Effector memory CD8-positive, alpha-beta T cell (primary cell): ENCODE data around the gene ADSS1.

Experiments used
- ATAC-seq: fragments of 150-1000 bp; cut with Tn5 transposase; replicated peaks from 2 replicates; pipeline ENCODE4 v1.10.0; 2021; ENCODE audit warnings: mild to moderate bottlenecking, moderate library complexity
- DNase-seq, 3 experiments: peaks; one replicate each; pipeline ENCODE4 v3.0.0; 2021
- H3K27ac Mint-ChIP-seq, 2 donors: one replicate each; pipeline ENCODE4 v1.8.0; 2022; ENCODE audit warnings: mild to moderate bottlenecking in 2 of 2, mixed read lengths in 2 of 2, moderate library complexity in 2 of 2
- H3K27me3 Mint-ChIP-seq, 2 donors: one replicate each; pipeline ENCODE4 v1.8.0; 2022; ENCODE audit warnings: mixed read lengths in 2 of 2
- H3K36me3 Mint-ChIP-seq: one replicate; pipeline ENCODE4 v1.8.0; 2022; ENCODE audit warnings: mild to moderate bottlenecking, moderate library complexity, mixed read lengths; ENCODE audit not compliant: insufficient read depth
- H3K4me1 Mint-ChIP-seq, 2 donors: one replicate each; pipeline ENCODE4 v1.8.0; 2022; ENCODE audit warnings: low read depth in 2 of 2, mixed read lengths in 2 of 2
- H3K4me3 Mint-ChIP-seq, 2 donors: one replicate each; pipeline ENCODE4 v1.8.0; 2022; ENCODE audit warnings: mild to moderate bottlenecking in 2 of 2, mixed read lengths in 2 of 2, moderate library complexity in 2 of 2
- H3K9me3 Mint-ChIP-seq, 2 donors: one replicate each; pipeline ENCODE4 v1.8.0; 2022; ENCODE audit warnings: mixed read lengths in 2 of 2

Gene ADSS1

GRCh38 chr14:104794099-104794498 is 70.1 kb downstream of the ADSS1 start:
- ATAC-seq = peak; percentile 18
- Mint-ChIP-seq H3K36me3 (peaks cover 31% of the 10 kb centered on the region), H3K9me3 (no peaks in the 10 kb centered on the region), H3K27me3 (no peaks in the 10 kb centered on the region), H3K4me1 (peaks cover 31 to 38% of the 10 kb centered on the region in 2 donors), H3K27ac (peak overlapping the region; percentile 88), H3K4me3 (peak overlapping the region; percentile 87 to 89)
- peak in 1 of 3 experiments; percentile 27 for DNase-seq

- no peaks in the 10 kb centered on the region for H3K27me3 Mint-ChIP-seq
- H3K9me3 Mint-ChIP-seq = no peaks in the 10 kb centered on the region
- peak overlapping the region; percentile 87 to 89 for H3K4me3 Mint-ChIP-seq
- peaks cover 31 to 38% of the 10 kb centered on the region in 2 donors for H3K4me1 Mint-ChIP-seq
- peaks cover 33% of the 10 kb centered on the region for H3K36me3 Mint-ChIP-seq
- peak overlapping the region; percentile 88 for H3K27ac Mint-ChIP-seq
- ATAC-seq = no peak
- no peak for DNase-seq
Observed at GRCh38 chr14:104794631-104794992, 70.6 kb downstream of the ADSS1 start.

GRCh38 chr14:104794993-104795780 is 71.2 kb downstream of the ADSS1 start, which contains the start of gene AKT1:
Gene AKT1 (minus strand): TSS chr14:104795748. CDS start chr14:104792643, 3,105 bp downstream.
- H3K27ac Mint-ChIP-seq = peak within 1 kb of the TSS; percentile 88
- H3K36me3 Mint-ChIP-seq = peaks cover 32% of the 10 kb centered on the region
- DNase-seq (peak in 1 of 3 experiments; percentile 21), ATAC-seq (peak; percentile 45)
- H3K9me3 Mint-ChIP-seq = no peaks in the 10 kb centered on the region
- H3K4me1 Mint-ChIP-seq = peaks cover 31 to 36% of the 10 kb centered on the region in 2 donors
- H3K27me3 Mint-ChIP-seq = no peaks in the 10 kb centered on the region
- peak within 1 kb of the TSS; percentile 87 to 89 for H3K4me3 Mint-ChIP-seq

- peak overlapping the region in 1 of 2 donors; percentile 81 for H3K27ac Mint-ChIP-seq
- H3K4me1 Mint-ChIP-seq = peaks cover 28 to 32% of the 10 kb centered on the region in 2 donors
- no peaks in the 10 kb centered on the region for H3K9me3 Mint-ChIP-seq
- DNase-seq (peak in 2 of 3 experiments; percentile 35 to 51), ATAC-seq (peak; percentile 56)
- H3K4me3 Mint-ChIP-seq = peak overlapping the region; percentile 62 to 73
- H3K27me3 Mint-ChIP-seq = no peaks in the 10 kb centered on the region
- peaks cover 32% of the 10 kb centered on the region for H3K36me3 Mint-ChIP-seq
Observed at GRCh38 chr14:104795781-104796686, 72.0 kb downstream of the ADSS1 start.

GRCh38 chr14:104796687-104797081 is 72.7 kb downstream of the ADSS1 start:
- DNase-seq = no peak
- Mint-ChIP-seq H3K27ac (peak overlapping the region in 1 of 2 donors; percentile 81), H3K4me3 (peak overlapping the region; percentile 62 to 73), H3K27me3 (no peaks in the 10 kb centered on the region), H3K4me1 (peaks cover 25 to 32% of the 10 kb centered on the region in 2 donors), H3K36me3 (peaks cover 35% of the 10 kb centered on the region), H3K9me3 (no peaks in the 10 kb centered on the region)
- ATAC-seq = no peak
